OCI-LY7 (cell line): ENCODE data around the gene ZSCAN10. TPM values are rescaled to one million over a fixed set of nuclear protein-coding genes. Genes with fewer than 3 reads are reported as not detected.

ENCODE experiments used
- BruUV-seq: library from RNA; stranded (reverse); fragments of 400-500 nt; replicated peaks from 2 replicates; lab custom pipeline; 2021; lab: Mats Ljungman, UMichigan
- CTCF ChIA-PET: fragments of 300-600 bp; sonication (Branson Sonifier 250); formaldehyde crosslinking; loops from one replicate; lab custom pipeline; 2022; ENCODE audit warnings: antibody characterized with exemption; ENCODE audit not compliant: unreplicated experiment; lab: Charles Lee
- POLR2A ChIA-PET: fragments of 300-600 bp; sonication (Branson Sonifier 250); formaldehyde crosslinking; loops from one replicate; lab custom pipeline; 2022; ENCODE audit warnings: antibody characterized with exemption; lab: Charles Lee
- DNase-seq: peaks from one replicate; pipeline ENCODE4 v3.0.0-alpha.2; 2015; ENCODE audit warnings: low spot score
- H2AFZ ChIP-seq: fragments of 200-600 bp; sonication (generic), shearing (Covaris generic); 2 replicates; pipeline ENCODE4 v1.6.1; 2014; ENCODE audit warnings: mild to moderate bottlenecking, antibody characterized with exemption, low read length, moderate library complexity
- H3K27ac ChIP-seq: fragments of 200-600 bp; sonication (generic); 2 replicates; pipeline ENCODE4 v1.5.1; 2014; ENCODE audit warnings: mixed run types, low read depth, mild to moderate bottlenecking, moderate library complexity, low read length, inconsistent platforms; ENCODE audit not compliant: poor library complexity, severe bottlenecking
- H3K36me3 ChIP-seq: fragments of 200-600 bp; sonication (generic); 2 replicates; pipeline ENCODE4 v1.6.1; 2014; ENCODE audit warnings: mild to moderate bottlenecking, antibody characterized with exemption, low read length, moderate library complexity, mixed read lengths; ENCODE audit not compliant: insufficient read depth
- H3K4me1 ChIP-seq: fragments of 200-600 bp; sonication (generic); 2 replicates; pipeline ENCODE4 v1.5.1; 2014; ENCODE audit warnings: mild to moderate bottlenecking, low read length; ENCODE audit not compliant: insufficient read depth, poor library complexity, severe bottlenecking
- H3K4me2 ChIP-seq: fragments of 200-600 bp; sonication (generic); 2 replicates; pipeline ENCODE4 v1.6.1; 2014; ENCODE audit warnings: mild to moderate bottlenecking, low read length
- H3K4me3 ChIP-seq: fragments of 200-600 bp; sonication (generic); 2 replicates; pipeline ENCODE4 v1.5.1; 2014; ENCODE audit warnings: mild to moderate bottlenecking, low read depth, low read length; ENCODE audit not compliant: poor library complexity, severe bottlenecking
- H3K79me2 ChIP-seq: fragments of 200-600 bp; sonication (generic); 2 replicates; pipeline ENCODE4 v1.6.1; 2016; ENCODE audit warnings: low read depth, mild to moderate bottlenecking, low read length, moderate library complexity, mixed read lengths; ENCODE audit not compliant: insufficient read depth
- H3K9me2 ChIP-seq: fragments of 200-600 bp; sonication (generic); 2 replicates; pipeline ENCODE4 v1.6.1; 2016; ENCODE audit warnings: mild to moderate bottlenecking, low read length, mixed read lengths; ENCODE audit not compliant: insufficient read depth
- H3K9me3 ChIP-seq: fragments of 200-600 bp; sonication (generic); 2 replicates; pipeline ENCODE4 v1.6.1; 2014; ENCODE audit warnings: mild to moderate bottlenecking, mixed run types, low read length, mixed read lengths
- H4K20me1 ChIP-seq: fragments of 200-600 bp; sonication (generic); 2 replicates; pipeline ENCODE4 v1.6.1; 2014; ENCODE audit warnings: mild to moderate bottlenecking, antibody characterized with exemption, low read length, moderate library complexity, mixed read lengths; ENCODE audit not compliant: insufficient read depth
- CTCF ChIP-seq: fragments of 200-600 bp; sonication (generic); conservative IDR thresholded peaks from 2 replicates; pipeline ENCODE4 v1.5.1; 2014; ENCODE audit warnings: mild to moderate bottlenecking, antibody characterized with exemption, low read length, moderate library complexity, mixed read lengths
- EZH2phosphoT487 ChIP-seq: fragments of 200-600 bp; sonication (generic); IDR thresholded peaks from 2 replicates; pipeline ENCODE4 v1.6.1; 2018; ENCODE audit warnings: low read depth, borderline replicate concordance, mild to moderate bottlenecking, mixed run types, antibody characterized with exemption, low read length, moderate library complexity, mixed read lengths
- intact Hi-C: fragments of 100-400 bp; cut with micrococcal nuclease; formaldehyde crosslinking; loops from one replicate; pipeline ENCODE4 v1.10.0; 2022; ENCODE audit not compliant: unreplicated experiment
- total RNA-seq, 2 experiments: library from RNA; depleted of rRNA in 1 of 2; stranded (reverse); fragments of >200 nt in 1 of 2; shearing (Covaris generic) in 1 of 2; gene quantifications; 2 replicates each; pipeline ENCODE4 v1.2.3, GENCODE V29; 2014 to 2022

The ZSCAN10 gene
- total RNA-seq, 2 experiments from 2014 or later: 0.09 to 0.49 TPM

- Histone ChIP-seq H3K27ac (no peak overlapping the region), H3K79me2 (no peaks in the 10 kb centered on the region), H3K4me3 (no peak overlapping the region), H3K9me2 (no peaks in the 10 kb centered on the region), H3K9me3 (no peaks in the 10 kb centered on the region), H3K4me2 (no peak overlapping the region), H3K4me1 (peaks cover 26% of the 10 kb centered on the region), H4K20me1 (no peaks in the 10 kb centered on the region), H3K36me3 (no peaks in the 10 kb centered on the region), H2AFZ (no peak overlapping the region)
- no TSS peak for BruUV-seq
- no peak for DNase-seq
- intact Hi-C loops: no loop called here
- no peak for TF ChIP-seq EZH2phosphoT487
- TF ChIP-seq CTCF: no peak
- CTCF ChIA-PET: no interaction called here
- POLR2A ChIA-PET: no interaction called here
These were observed 7.5 kb downstream of the ZSCAN10 start for GRCh38 chr16:3091551-3091950.

GRCh38 chr16:3089717-3090592 lies 9.1 kb downstream of the ZSCAN10 start:
- ChIA-PET POLR2A (no interaction called here), CTCF (no interaction called here)
- no peak for DNase-seq
- H3K4me2 ChIP-seq: no peak overlapping the region
- no peak overlapping the region for H3K4me3 ChIP-seq
- peaks cover 15% of the 10 kb centered on the region for H3K4me1 ChIP-seq
- H3K9me2 ChIP-seq: no peaks in the 10 kb centered on the region
- H3K27ac ChIP-seq: no peak overlapping the region
- intact Hi-C loops: no loop called here
- no peaks in the 10 kb centered on the region for H3K9me3 ChIP-seq
- no peaks in the 10 kb centered on the region for H3K36me3 ChIP-seq
- BruUV-seq: no TSS peak
- TF ChIP-seq EZH2phosphoT487 (no peak), CTCF (no peak)
- no peak overlapping the region for H2AFZ ChIP-seq
- H4K20me1 ChIP-seq: no peaks in the 10 kb centered on the region
- H3K79me2 ChIP-seq: no peaks in the 10 kb centered on the region
